Activated CD4-positive, alpha-beta T cell treated with anti-CD3 and anti-CD28 coated beads, Interleukin-2, Interleukin-6, amounts not matched to agents 100 ng/mL and 50 ng/mL, durations not matched to agents 16 hours and 8 hours (primary cell): ENCODE results near the gene DZANK1.
"Not testable (repeated sequence)": the region's sequence is repeated elsewhere in the genome, so short reads cannot be mapped to it uniquely, and the experiment has no call there.

Experiments used
- DNase-seq: peaks from one replicate; pipeline ENCODE4 v3.0.0-alpha.2; 2020

The DZANK1 gene

DNA sequence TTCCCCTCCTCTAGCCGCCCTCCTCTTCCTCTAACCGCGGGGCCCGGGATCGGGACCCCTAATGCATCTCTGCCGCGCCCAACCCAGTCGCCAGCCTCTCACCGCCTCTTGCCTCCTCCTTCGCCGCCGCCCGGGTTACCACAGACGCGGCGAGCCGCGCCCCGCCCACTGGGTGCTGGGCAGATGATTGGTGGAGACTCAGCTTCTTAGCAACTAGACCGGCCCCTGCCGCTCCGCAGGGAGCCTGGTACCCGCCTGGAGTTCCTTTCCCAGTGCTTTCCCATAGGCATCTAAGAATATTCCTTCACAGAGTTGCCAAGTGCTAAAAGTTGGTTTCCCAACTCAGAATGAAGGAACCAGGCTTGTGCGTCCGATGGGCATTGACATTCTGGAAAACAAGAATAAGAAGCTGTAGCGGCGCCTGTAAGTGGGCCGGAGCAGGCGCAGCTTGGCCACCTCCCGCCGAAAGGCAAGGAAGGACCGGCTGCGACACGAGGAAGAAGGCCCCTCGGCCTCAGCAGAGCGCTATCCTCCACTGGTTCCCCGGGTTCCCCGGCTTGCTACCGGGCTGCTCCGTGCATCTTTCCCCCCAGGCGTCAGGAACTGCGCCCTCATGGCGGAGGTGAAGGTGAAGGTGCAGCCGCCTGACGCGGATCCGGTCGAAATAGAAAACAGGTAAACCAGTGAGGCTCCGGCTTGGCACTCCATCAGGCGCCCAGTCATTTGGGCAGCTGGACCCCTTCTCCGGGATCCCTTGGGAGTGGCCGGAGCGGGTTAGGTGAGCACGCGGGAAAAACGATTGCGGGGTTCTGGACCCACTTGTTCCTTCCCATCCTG is at the start of gene DZANK1, which contains the start of gene POLR3F:
TSS of gene DZANK1 (minus strand) at position 137 of the 837 bp plus-strand sequence. CDS start 1,672 bp downstream, outside the sequence.
TSS of gene POLR3F (plus strand) at position 497 of the 837 bp plus-strand sequence. CDS start at position 614, 117 bp downstream.
- DNase-seq: peak; percentile 96

DNA sequence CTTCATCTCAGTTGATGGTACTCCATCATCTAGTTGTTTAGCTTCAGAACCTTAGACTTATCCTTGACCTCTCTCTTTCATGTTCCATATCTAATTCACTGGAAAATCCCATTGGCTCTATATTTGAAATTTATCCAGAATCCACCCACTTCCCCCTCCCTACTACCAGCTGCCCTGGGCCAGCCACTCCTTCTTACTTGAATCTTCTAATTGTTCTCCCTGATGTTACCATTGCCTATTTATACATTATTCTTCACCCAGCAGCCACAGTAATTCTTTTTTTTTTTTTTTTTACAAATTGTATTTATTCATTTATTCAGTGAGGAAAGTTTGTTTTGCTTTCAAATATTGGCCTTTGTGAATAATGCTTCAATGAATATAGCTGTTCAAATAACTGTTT is 49.1 kb upstream of the DZANK1 start:
- DNase-seq: no peak

DNA sequence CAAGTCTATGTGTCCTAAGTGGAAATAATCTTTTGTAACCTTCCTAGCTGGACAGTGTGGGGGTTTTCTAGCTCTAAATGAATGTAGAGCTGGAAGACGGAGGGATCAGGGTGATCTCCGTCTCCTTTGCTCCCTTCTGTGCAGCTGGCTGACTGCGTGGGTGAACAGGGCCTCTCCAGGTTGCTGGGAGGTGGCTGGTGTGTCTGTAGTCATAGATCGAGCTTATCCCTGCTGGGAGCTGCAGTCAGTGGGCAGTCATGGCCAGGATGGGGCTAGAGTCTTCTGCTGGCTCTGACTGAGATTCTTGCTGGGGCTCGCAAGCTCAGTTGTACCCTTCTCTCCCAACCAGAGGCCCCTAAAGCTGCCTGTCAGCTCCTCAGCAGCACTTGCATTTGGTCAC is 47.3 kb upstream of the DZANK1 start:
- DNase-seq: no peak

DNA sequence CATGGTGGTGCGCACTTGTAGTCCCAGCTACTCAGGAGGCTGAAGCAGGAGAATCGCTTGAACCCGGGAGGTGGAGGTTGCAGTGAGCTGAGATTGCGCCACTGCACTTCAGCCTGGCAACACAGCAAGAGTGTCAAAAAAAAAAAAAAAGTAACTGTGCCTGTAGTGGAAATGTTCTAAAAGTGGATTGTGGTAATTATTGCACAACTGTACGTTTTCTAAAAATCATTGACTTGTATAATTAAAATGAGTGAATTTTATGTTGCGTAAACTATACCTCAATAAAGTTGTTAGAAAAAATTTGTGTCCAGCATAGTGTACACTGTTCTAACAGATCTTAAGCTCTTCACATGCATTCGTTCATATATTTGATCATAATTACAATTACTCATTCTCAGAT is 46.4 kb upstream of the DZANK1 start:
- no peak for DNase-seq

GRCh38 chr20:18511571-18511970 is 44.7 kb upstream of the DZANK1 start:
- no peak for DNase-seq

DNA sequence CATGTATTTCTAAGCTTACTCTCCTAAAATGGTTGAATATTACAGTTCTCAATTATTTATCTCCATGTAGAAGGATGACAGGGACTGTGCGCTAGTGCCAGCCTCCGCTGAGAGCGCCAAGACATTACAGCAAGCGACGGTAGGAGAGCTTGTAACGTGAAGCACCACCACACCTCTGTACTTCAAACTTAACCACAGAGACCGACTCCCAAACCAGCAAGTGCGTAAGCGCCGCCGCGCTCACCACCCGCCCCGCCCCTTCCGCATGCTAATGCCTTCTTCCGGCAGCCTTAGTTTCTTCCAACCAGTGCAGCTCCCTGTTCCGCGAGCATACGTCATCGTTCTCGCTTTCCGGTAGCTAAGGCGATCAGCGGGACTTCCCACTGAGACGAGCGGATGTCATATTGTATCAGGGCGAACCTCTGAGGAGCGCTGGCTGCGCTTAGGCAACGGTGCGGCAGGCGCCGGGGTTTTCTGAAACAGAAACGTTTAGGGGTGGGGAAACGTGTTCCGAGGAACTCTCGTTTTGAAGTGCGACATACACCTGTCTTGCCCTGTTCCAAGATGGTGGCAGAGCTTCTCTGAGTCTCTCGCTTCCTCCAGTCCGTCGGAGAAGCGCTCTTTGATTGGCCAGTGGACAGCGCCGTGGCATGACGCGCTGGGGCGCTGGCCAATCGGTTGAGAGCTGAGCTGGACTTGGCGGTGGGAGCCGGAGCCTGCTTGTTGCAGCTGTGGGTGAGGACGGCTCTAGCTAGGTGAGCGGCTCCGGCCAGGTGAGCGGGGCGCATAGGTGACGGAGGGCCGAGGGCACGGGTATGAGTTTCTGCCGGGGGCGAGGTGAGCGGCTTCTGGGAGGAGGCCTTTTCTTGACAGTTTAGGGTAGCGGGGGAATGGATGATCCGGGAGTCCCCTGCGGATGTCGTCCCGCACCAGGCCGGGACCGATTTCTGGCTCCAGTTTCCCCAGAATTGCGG is 40.7 kb upstream of the DZANK1 start, which contains the start of gene SEC23B:
TSS of gene SEC23B (plus strand) at position 723 of the 974 bp plus-strand sequence. CDS start 2,896 bp downstream, outside the sequence.
- peak; percentile 98 for DNase-seq

GRCh38 chr20:18506744-18507143 is 39.9 kb upstream of the DZANK1 start:
- DNase-seq: peak; percentile 38

DNA sequence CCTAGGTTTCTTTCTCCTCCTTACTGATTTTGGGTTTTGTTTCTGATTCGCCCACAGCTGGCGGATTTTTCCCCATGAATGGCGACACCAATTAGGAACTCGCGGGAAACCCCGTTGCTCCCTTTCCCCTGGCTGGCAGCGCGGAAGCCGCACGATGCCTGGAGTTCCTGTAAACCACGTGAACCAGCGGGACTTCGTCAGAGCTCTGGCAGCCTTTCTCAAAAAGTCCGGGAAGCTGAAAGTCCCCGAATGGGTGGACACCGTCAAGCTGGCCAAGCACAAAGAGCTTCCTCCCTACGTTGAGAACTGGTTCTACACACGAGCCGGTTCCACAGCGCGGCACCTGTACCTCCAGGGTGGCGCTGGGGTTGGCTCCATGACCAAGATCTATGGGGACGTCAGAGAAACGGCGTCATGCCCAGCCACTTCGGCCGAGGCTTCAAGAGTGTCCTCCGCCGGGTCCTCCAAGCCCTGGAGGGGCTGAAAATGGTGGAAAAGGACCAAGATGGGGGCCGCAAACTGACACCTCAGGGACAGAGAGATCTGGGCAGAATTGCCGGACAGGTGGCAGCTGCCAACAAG is 37.7 kb upstream of the DZANK1 start:
- DNase-seq: no peak

DNA sequence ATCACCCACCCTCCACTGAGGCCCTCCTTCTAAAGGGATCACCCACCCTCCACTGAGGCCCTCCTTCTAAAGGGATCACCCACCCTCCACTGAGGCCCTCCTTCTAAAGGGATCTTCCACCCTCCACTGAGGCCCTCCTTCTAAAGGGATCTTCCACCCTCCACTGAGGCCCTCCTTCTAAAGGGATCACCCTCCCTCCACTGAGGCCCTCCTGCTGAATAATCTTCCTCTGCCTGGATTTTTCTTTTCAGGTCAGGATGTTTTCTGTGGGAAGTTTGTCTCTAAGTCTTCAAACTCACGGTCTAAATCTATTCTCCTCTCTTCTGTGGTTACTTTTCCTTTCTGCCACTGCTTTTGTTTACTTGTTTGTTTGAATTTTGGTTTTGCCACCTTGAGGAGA is 34.8 kb upstream of the DZANK1 start:
- DNase-seq: not testable (repeated sequence)

- DNase-seq: no peak
Observed at GRCh38 chr20:18497603-18498002, 30.8 kb upstream of the DZANK1 start.

DNA sequence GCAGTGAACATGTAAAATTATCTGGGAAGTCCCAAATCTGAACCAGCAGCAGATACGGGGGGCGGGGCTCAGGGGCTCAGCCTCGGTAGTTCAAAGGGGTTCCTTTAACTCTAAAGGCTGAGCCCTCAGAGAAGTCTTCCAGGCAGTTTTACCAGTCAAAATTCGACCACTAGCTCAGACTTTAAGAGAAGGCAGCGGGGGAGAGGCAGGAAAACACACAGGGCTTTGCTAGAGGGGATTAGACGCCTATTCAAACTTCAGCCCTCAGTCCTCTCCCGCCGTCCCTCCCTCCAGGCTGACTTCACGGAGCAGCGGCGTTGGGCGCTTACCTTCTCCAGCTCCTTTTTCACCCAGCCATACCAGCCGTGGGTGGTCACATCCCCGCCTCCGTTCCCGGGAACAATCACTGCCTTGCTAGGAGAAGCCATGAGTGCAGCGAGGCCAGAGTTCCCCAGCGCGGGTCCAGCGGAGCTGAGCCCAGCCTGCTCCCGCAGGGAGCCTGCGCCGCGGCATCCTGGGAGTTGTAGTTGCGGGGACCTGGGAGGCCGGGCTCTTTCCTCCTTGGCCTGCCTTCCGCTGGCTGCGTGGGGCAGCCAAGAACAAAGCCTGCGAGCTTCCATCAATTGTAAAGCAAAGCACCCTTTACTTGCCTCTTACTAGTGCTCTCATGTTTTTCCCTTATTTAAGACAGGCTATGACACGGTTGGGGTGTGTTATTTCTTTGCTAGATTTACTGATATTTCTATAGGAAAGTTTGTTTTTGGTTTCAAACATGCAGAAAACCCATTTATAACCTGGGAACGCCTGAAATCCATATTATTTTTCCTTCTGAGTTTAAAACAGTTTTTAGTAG is 30.1 kb upstream of the DZANK1 start, which contains the start of gene RBBP9:
TSS of gene RBBP9 (minus strand) at position 486 of the 853 bp plus-strand sequence. CDS start at position 428, 58 bp downstream.
- DNase-seq: peak; percentile 89

DNA sequence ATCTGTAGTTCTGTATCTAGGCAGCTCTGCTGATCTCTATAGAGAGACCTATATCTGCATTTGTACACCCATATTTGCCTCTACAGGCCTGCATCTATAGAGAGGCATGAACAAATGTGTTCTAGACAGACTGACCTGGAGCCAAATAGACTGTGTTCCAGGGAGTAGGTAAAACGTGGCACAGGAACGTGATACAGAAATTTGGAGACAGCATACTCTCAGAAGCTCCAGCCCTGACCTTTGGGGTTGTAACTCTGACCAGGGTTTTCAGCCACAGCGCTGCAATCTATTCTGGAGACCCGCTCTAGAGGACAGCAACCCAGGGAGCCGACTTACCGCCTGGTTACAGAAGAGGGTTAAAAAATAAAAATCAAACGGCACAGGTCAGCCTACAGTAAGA is 29.2 kb upstream of the DZANK1 start:
- no peak for DNase-seq

GRCh38 chr20:18488301-18488700 is 21.5 kb upstream of the DZANK1 start:
- no peak for DNase-seq

DNA sequence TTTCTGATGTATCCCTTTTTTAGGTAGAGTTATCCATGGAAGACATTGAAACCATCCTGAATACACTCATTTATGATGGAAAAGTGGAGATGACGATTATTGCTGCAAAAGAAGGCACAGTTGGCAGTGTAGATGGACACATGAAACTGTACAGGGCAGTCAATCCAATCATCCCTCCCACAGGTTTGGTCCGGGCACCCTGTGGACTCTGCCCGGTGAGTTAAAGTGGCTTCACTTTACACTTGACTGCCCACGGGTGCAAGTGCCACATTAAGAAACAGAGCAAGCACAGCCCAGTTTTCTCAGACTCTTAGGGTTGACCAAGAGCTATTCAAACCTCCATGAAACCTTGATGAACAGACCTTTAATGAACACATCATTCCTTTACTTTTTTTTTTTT is 14.8 kb upstream of the DZANK1 start:
- DNase-seq: no peak

DNA sequence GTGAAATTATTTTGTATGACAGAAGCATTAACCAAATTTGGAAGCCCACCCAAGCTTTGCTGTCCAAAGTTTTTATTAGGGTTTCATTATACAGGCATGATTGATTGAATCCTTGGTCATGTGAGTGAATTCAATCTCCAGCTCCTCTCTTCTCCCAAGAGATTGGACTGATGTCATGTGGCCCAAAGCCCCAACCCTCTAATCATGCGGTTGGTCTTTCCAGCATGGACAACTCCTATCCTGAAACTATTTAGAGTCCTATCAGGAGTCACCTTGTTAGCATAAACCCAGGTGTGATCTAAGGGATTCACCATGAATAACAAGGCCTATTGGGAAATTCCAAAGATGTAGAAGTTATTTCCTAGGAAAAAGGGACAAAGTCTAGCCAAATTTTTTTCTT is 11.0 kb upstream of the DZANK1 start:
- no peak for DNase-seq

GRCh38 chr20:18477218-18477617 is 10.4 kb upstream of the DZANK1 start:
- DNase-seq: no peak

DNA sequence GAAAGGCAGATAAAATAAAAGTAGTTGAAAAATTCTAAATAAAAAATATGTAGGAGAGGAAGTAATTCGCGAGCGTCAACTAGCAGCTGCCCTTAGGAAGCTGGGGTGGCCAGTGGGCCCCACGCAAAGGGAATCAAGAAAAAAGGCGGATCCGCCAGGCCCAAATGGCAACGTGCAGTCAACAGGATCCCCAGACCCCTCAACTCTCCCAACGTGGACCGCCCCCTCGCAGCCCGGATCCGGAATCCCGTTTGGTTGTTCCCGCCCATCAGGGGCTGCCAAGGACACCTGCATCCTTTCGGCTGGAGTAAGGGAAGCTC is 296 bp downstream of the DZANK1 start:
- no peak for DNase-seq

- DNase-seq: no peak
Observed at GRCh38 chr20:18465536-18466200, 1.2 kb downstream of the DZANK1 start.

- DNase-seq: no peak
Observed at GRCh38 chr20:18456600-18456999, 10.2 kb downstream of the DZANK1 start.

GRCh38 chr20:18443886-18444285 is 22.9 kb downstream of the DZANK1 start:
- DNase-seq: no peak

- DNase-seq: no peak
Observed at GRCh38 chr20:18440403-18440802, 26.4 kb downstream of the DZANK1 start.
